Body of pancreas (tissue), 4 donors: ENCODE data around the gene CTRB2.

ENCODE experiments used
- CTCF ChIP-seq, 7 experiments: fragments of 450-650 bp in 4 of 7; fragments of 200-600 bp in 3 of 7; sonication (generic) in 3 of 7; IDR thresholded peaks; one replicate each; pipeline ENCODE4 v1.5.1; 2016 to 2019; ENCODE audit warnings: antibody characterized with exemption in 7 of 7
- POLR2A ChIP-seq, 3 donors: fragments of 450-650 bp; IDR thresholded peaks; one replicate each; pipeline ENCODE4 v1.6.1; 2016; ENCODE audit warnings: antibody characterized with exemption in 3 of 3, mild to moderate bottlenecking in 2 of 3

- TF ChIP-seq CTCF (IDR thresholded peaks at IDR 0.05) (no peak), POLR2A (IDR thresholded peaks at IDR 0.05) (no peak)
These were observed 9.3 kb downstream of the CTRB2 start for GRCh38 chr16:75197522-75198134.
